ENCODE measurements around the gene PDSS2.

Gene PDSS2

DNA sequence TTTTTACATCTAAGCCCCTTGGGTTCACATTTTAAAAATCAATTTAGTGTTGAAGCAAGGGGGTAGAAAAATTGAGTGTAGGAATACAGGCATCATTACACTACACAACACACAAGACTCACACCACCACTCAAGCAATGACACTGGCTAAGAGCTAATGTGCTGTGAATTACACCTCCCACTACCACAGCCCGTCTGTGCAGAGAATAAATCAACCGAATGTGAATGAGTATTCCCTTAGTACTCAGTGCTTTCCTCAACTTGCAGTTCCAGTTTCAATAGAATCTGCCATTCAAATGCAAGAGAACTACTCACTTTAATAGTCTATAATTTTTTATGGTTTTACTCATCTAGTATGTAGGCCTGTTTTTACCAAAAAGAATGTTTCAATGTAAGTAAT, 114.4 kb downstream of the PDSS2 start:
- Mint-ChIP-seq H3K4me3 (no peak overlapping the region), H3K27ac (no peak overlapping the region), H3K9me3 (no peaks in the 10 kb centered on the region), H3K27me3 (ENCODE audit: low read depth, poor library complexity) (peaks cover 3% of the 10 kb centered on the region), H3K4me1 (peaks cover 13% of the 10 kb centered on the region), H3K36me3 (ENCODE audit: low read depth) (peaks cover 5% of the 10 kb centered on the region)
- DNase-seq: no peak
- TF ChIP-seq, protein P1, sequence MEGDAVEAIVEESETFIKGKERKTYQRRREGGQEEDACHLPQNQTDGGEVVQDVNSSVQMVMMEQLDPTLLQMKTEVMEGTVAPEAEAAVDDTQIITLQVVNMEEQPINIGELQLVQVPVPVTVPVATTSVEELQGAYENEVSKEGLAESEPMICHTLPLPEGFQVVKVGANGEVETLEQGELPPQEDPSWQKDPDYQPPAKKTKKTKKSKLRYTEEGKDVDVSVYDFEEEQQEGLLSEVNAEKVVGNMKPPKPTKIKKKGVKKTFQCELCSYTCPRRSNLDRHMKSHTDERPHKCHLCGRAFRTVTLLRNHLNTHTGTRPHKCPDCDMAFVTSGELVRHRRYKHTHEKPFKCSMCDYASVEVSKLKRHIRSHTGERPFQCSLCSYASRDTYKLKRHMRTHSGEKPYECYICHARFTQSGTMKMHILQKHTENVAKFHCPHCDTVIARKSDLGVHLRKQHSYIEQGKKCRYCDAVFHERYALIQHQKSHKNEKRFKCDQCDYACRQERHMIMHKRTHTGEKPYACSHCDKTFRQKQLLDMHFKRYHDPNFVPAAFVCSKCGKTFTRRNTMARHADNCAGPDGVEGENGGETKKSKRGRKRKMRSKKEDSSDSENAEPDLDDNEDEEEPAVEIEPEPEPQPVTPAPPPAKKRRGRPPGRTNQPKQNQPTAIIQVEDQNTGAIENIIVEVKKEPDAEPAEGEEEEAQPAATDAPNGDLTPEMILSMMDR (IDR thresholded peaks at IDR 0.05): no peak

DNA sequence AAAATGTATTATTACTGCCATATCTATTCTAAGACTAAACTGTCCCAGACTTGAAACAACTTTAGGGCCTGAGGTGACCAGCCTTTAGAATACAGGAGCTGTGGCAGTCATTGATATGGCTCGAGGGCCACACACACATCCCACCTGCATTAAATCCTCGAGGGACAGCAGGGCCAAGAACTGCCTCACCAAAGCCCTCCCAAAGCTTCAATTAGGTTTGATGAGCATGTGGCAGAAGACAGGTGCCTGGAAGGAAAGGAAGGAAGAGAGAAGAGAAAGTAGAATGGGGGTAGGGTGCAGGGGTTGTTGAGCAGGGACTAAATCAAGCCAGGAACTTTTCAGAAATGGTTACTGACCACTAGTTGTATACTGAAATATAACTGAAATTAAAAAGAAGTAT, 115.0 kb downstream of the PDSS2 start:
- no peaks in the 10 kb centered on the region for H3K9me3 Mint-ChIP-seq
- no peak overlapping the region for H3K27ac Mint-ChIP-seq
- no peak for DNase-seq
- TF ChIP-seq, protein P1 (IDR thresholded peaks at IDR 0.05): no peak
- no peak overlapping the region for H3K4me3 Mint-ChIP-seq
- no peaks in the 10 kb centered on the region for H3K36me3 Mint-ChIP-seq (ENCODE audit: low read depth)
- peaks cover 3% of the 10 kb centered on the region for H3K27me3 Mint-ChIP-seq (ENCODE audit: low read depth, poor library complexity)
- peaks cover 13% of the 10 kb centered on the region for H3K4me1 Mint-ChIP-seq

DNA sequence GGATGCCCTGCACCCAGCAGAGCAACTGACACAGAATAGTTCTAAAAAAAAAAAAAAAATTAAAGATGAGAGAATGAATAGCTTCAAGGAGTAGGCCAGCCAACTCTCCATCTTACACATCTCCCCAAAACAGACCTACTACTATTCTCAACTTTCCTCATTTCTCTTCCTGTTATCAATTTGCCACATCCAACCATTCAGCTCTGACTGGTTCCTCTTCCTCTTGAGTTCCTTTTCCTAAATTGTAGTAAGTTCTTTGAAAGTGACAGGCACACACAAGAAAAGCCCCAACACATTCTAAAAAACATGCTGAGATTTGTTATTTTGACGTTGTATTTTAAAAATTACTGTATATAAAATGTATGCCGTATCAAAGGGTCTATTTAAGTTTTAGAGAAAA, 117.2 kb downstream of the PDSS2 start:
- H3K4me3 Mint-ChIP-seq: no peak overlapping the region
- H3K27ac Mint-ChIP-seq: no peak overlapping the region
- TF ChIP-seq, protein P1 (IDR thresholded peaks at IDR 0.05): no peak
- H3K36me3 Mint-ChIP-seq (ENCODE audit: low read depth): no peaks in the 10 kb centered on the region
- peaks cover 13% of the 10 kb centered on the region for H3K4me1 Mint-ChIP-seq
- H3K27me3 Mint-ChIP-seq (ENCODE audit: low read depth, poor library complexity): peaks cover 3% of the 10 kb centered on the region
- H3K9me3 Mint-ChIP-seq: no peaks in the 10 kb centered on the region
- DNase-seq: no peak

GRCh38 chr6:107340881-107341280, 118.5 kb downstream of the PDSS2 start:
- peaks cover 8% of the 10 kb centered on the region for H3K27me3 Mint-ChIP-seq (ENCODE audit: low read depth, poor library complexity)
- no peaks in the 10 kb centered on the region for H3K36me3 Mint-ChIP-seq (ENCODE audit: low read depth)
- TF ChIP-seq, protein P1 (IDR thresholded peaks at IDR 0.05): no peak
- H3K9me3 Mint-ChIP-seq: no peaks in the 10 kb centered on the region
- H3K27ac Mint-ChIP-seq: no peak overlapping the region
- no peak for DNase-seq
- H3K4me1 Mint-ChIP-seq: peaks cover 13% of the 10 kb centered on the region
- no peak overlapping the region for H3K4me3 Mint-ChIP-seq

- Mint-ChIP-seq H3K4me3 (no peak overlapping the region), H3K4me1 (no peaks in the 10 kb centered on the region), H3K36me3 (ENCODE audit: low read depth) (peaks cover 8% of the 10 kb centered on the region), H3K9me3 (no peaks in the 10 kb centered on the region), H3K27me3 (ENCODE audit: low read depth, poor library complexity) (peaks cover 7% of the 10 kb centered on the region), H3K27ac (no peak overlapping the region)
- TF ChIP-seq, protein P1 (IDR thresholded peaks at IDR 0.05): no peak
- no peak for DNase-seq
Observed at GRCh38 chr6:107337191-107337741, 122.1 kb downstream of the PDSS2 start.

GRCh38 chr6:107334026-107334425, 125.3 kb downstream of the PDSS2 start:
- H3K4me1 Mint-ChIP-seq: no peaks in the 10 kb centered on the region
- H3K36me3 Mint-ChIP-seq (ENCODE audit: low read depth): peaks cover 8% of the 10 kb centered on the region
- H3K27ac Mint-ChIP-seq: no peak overlapping the region
- DNase-seq: no peak
- H3K9me3 Mint-ChIP-seq: no peaks in the 10 kb centered on the region
- H3K4me3 Mint-ChIP-seq: no peak overlapping the region
- TF ChIP-seq, protein P1 (IDR thresholded peaks at IDR 0.05): no peak
- peaks cover 4% of the 10 kb centered on the region for H3K27me3 Mint-ChIP-seq (ENCODE audit: low read depth, poor library complexity)
